K562 (cell line): Measurements from ENCODE around the gene WNT7A. TPM values are rescaled to one million over a fixed set of nuclear protein-coding genes. Genes with fewer than 3 reads are reported as not detected.
A peak's percentile ranks its signal among the peaks of the same experiment; 100 is the strongest.

ENCODE experiments used
- ETV5 ChIP-seq: sonication (generic); formaldehyde crosslinking; IDR thresholded peaks from 2 replicates; pipeline ENCODE4 v1.4.0; 2020; ENCODE audit warnings: low read depth, mild to moderate bottlenecking, missing genetic modification reagents
- KLF16 ChIP-seq: IDR thresholded peaks from 2 replicates; pipeline ENCODE4 v1.6.1; 2016; ENCODE audit warnings: antibody characterized with exemption
- MYBL2 ChIP-seq, 2 experiments: fragments of 450-650 bp in 1 of 2; sonication (generic) in 1 of 2; formaldehyde crosslinking in 1 of 2; IDR thresholded peaks; 2 replicates each; pipeline versions ENCODE4 v1.6.1 to v1.8.1; 2017 to 2022; ENCODE audit warnings: borderline replicate concordance in 1 of 2, inconsistent platforms in 1 of 2, low read depth in 1 of 2, mild to moderate bottlenecking in 1 of 2, missing genetic modification reagents in 1 of 2, moderate library complexity in 1 of 2
- NCOA1 ChIP-seq: fragments of 450-650 bp; IDR thresholded peaks from 2 replicates; pipeline ENCODE4 v1.6.1; 2016; ENCODE audit warnings: low read depth
- RBBP5 ChIP-seq: fragments of 200-600 bp; sonication (generic); IDR thresholded peaks from 2 replicates; pipeline ENCODE4 v1.6.1; 2012; ENCODE audit warnings: borderline replicate concordance, mild to moderate bottlenecking, low read length, control low read depth, inconsistent platforms; ENCODE audit not compliant: insufficient read depth, poor library complexity, severe bottlenecking
- REST ChIP-seq, 2 experiments: fragments of 450-650 bp; formaldehyde crosslinking in 1 of 2; IDR thresholded peaks; 2 replicates each; pipeline versions ENCODE4 v1.4.0 to v1.6.1; 2014 to 2020; ENCODE audit warnings: mild to moderate bottlenecking in 2 of 2, borderline replicate concordance in 1 of 2, low read depth in 1 of 2
- THRB ChIP-seq: fragments of 450-650 bp; formaldehyde crosslinking; conservative IDR thresholded peaks from 2 replicates; pipeline ENCODE4 v1.4.0; 2022; ENCODE audit warnings: mild to moderate bottlenecking, missing genetic modification characterization
- ZBTB9 ChIP-seq: fragments of 450-650 bp; formaldehyde crosslinking; IDR thresholded peaks from 2 replicates; pipeline ENCODE4 v1.4.0; 2020; ENCODE audit warnings: mild to moderate bottlenecking, moderate library complexity
- ZNF23 ChIP-seq: fragments of 250-450 bp; sonication (Bioruptor Pico); IDR thresholded peaks from 2 replicates; pipeline ENCODE4 v1.4.0; 2020; ENCODE audit warnings: mild to moderate bottlenecking
- ZNF780A ChIP-seq: fragments of 250-450 bp; sonication (Bioruptor Pico); IDR thresholded peaks from 2 replicates; pipeline ENCODE4 v1.5.0; 2021; ENCODE audit warnings: mild to moderate bottlenecking
- polyA plus RNA-seq, 8 experiments: library from polyadenylated mRNA; depleted of rRNA in 4 of 8; stranded (reverse) in 5 of 8; unstranded in 3 of 8; fragments of >200 nt; fragmentation: Nextera tagmentation in 2 of 8; fragmentation: Illumina TruSeq in 1 of 8; extraction: Ambion mirVana in 2 of 8; extraction: Trizol in 1 of 8; gene quantifications; 2 replicates each; pipeline versions ENCODE4 v1.2.1 to v1.2.3, GENCODE V29; 2011 to 2014; ENCODE audit warnings: inconsistent platforms in 1 of 8, missing spikeins in 1 of 8
- total RNA-seq, 7 experiments: library from RNA; depleted of rRNA in 6 of 7; stranded (reverse); fragments of >200 nt in 6 of 7; fragmentation: Illumina TruSeq in 2 of 7; extraction: Trizol in 2 of 7; gene quantifications; 2 replicates each; pipeline versions ENCODE4 v1.2.1 to v1.2.3, GENCODE V29; 2011 to 2021; ENCODE audit warnings: low replicate concordance in 1 of 7

The WNT7A gene
- total and polyA plus RNA-seq, 9 of the 15 experiments (the other 6 are each of a cell fraction or from before 2014, with no cell fraction given): 0.03 TPM; not detected in 8

- TF ChIP-seq RBBP5 (no peak), ZNF23 (CRISPR knock-in tag) (no peak), ETV5 (CRISPR knock-in tag) (peak; percentile 98), REST (IDR thresholded peaks at IDR 0.05; ENCODE audit: borderline replicate concordance) (no peak), REST (CRISPR knock-in tag; IDR thresholded peaks at IDR 0.05; ENCODE audit: low read depth) (no peak), THRB (CRISPR knock-in tag) (0 out of 2 replicates have a peak, but pooled peaks have one; percentile 56), ZBTB9 (CRISPR knock-in tag) (no peak), MYBL2 (IDR thresholded peaks at IDR 0.05; ENCODE audit: low read depth) (no peak), MYBL2 (CRISPR knock-in tag; IDR thresholded peaks at IDR 0.05; ENCODE audit: borderline replicate concordance) (no peak), KLF16 (no peak), NCOA1 (no peak), ZNF780A (CRISPR knock-in tag) (no peak)
- TF ChIP-seq, all 486 proteins: peak for 58
Measured at GRCh38 chr3:13890377-13891016, 10.6 kb upstream of the WNT7A start (continued).
